Caco-2 (cell line): Measurements from ENCODE around the gene SLC33A1. TPM values are rescaled to one million over a fixed set of nuclear protein-coding genes. Genes with fewer than 3 reads are reported as not detected.

ENCODE experiments used
- BruUV-seq: library from RNA; stranded (reverse); fragments of 400-500 nt; replicated peaks from 2 replicates; lab custom pipeline; 2021; lab: Mats Ljungman, UMichigan
- CTCF ChIA-PET: fragments of 300-600 bp; sonication (Branson Sonifier 250); formaldehyde crosslinking; loops from one replicate; lab custom pipeline; 2022; ENCODE audit warnings: antibody characterized with exemption; lab: Charles Lee
- POLR2A ChIA-PET: fragments of 300-600 bp; sonication (Branson Sonifier 250); formaldehyde crosslinking; loops from one replicate; lab custom pipeline; 2022; ENCODE audit warnings: antibody characterized with exemption; lab: Charles Lee
- DNase-seq, 2 experiments: peaks; one replicate each; pipeline versions ENCODE4 v3.0.0 to v3.0.0-alpha.2; 2020 to 2022
- H3K27me3 ChIP-seq: replicated peaks from 2 replicates; pipeline ENCODE4 v1.6.0; 2011; ENCODE audit warnings: low read length; ENCODE audit not compliant: control insufficient read depth, insufficient read depth
- H3K36me3 ChIP-seq: 2 replicates; pipeline ENCODE4 v1.5.1; 2011; ENCODE audit warnings: low read length; ENCODE audit not compliant: control insufficient read depth, insufficient read depth
- H3K4me1 ChIP-seq: fragments of 250-450 bp; sonication (Bioruptor Pico); 2 replicates; pipeline ENCODE4 v1.5.1; 2020; ENCODE audit warnings: mild to moderate bottlenecking
- H3K4me3 ChIP-seq: 2 replicates; pipeline ENCODE4 v1.5.1; 2011; ENCODE audit warnings: low read depth, mild to moderate bottlenecking, control low read depth, low read length
- H3K9me3 ChIP-seq: fragments of 250-450 bp; sonication (Bioruptor Pico); 2 replicates; pipeline ENCODE4 v1.5.1; 2020; ENCODE audit warnings: mild to moderate bottlenecking, moderate library complexity
- H3K27ac Mint-ChIP-seq: one replicate; pipeline ENCODE4 v1.8.0; 2022; ENCODE audit warnings: mixed read lengths; ENCODE audit not compliant: unreplicated experiment
- H3K27me3 Mint-ChIP-seq: one replicate; pipeline ENCODE4 v1.8.0; 2022; ENCODE audit warnings: mixed read lengths; ENCODE audit not compliant: insufficient read depth, unreplicated experiment
- H3K36me3 Mint-ChIP-seq: one replicate; pipeline ENCODE4 v1.8.0; 2022; ENCODE audit warnings: mild to moderate bottlenecking, mixed read lengths; ENCODE audit not compliant: insufficient read depth, unreplicated experiment
- H3K4me1 Mint-ChIP-seq: one replicate; pipeline ENCODE4 v1.8.0; 2022; ENCODE audit warnings: low read depth, mixed read lengths; ENCODE audit not compliant: unreplicated experiment
- H3K4me3 Mint-ChIP-seq: one replicate; pipeline ENCODE4 v1.8.0; 2022; ENCODE audit warnings: mild to moderate bottlenecking, moderate library complexity, mixed read lengths; ENCODE audit not compliant: unreplicated experiment
- H3K9me3 Mint-ChIP-seq: one replicate; pipeline ENCODE4 v1.8.0; 2022; ENCODE audit warnings: mixed read lengths; ENCODE audit not compliant: unreplicated experiment
- intact Hi-C: fragments of 100-400 bp; cut with micrococcal nuclease; formaldehyde crosslinking; loops from one replicate; pipeline ENCODE4 v1.10.0; 2022; ENCODE audit not compliant: unreplicated experiment
- total RNA-seq: library from RNA; stranded (reverse); gene quantifications from 2 replicates; pipeline ENCODE4 v1.2.3, GENCODE V29; 2022
- TF ChIP-seq, protein P1 (sequence below), 2 experiments: fragments of 200-600 bp in 1 of 2; IDR thresholded peaks; 1 replicate in 1 of 2; 2 replicates in 1 of 2; pipeline versions ENCODE4 v1.5.1 to v1.8.0; 2011 to 2022; ENCODE audit warnings: antibody characterized with exemption in 1 of 2, control low read depth in 1 of 2, inconsistent platforms in 1 of 2, low read depth in 1 of 2, low read length in 1 of 2, mild to moderate bottlenecking in 1 of 2, moderate library complexity in 1 of 2; ENCODE audit not compliant: insufficient read depth in 1 of 2, severe bottlenecking in 1 of 2, unreplicated experiment in 1 of 2

Gene SLC33A1
- total RNA-seq, 1 experiment from 2014 or later = 19.6 TPM

DNA sequence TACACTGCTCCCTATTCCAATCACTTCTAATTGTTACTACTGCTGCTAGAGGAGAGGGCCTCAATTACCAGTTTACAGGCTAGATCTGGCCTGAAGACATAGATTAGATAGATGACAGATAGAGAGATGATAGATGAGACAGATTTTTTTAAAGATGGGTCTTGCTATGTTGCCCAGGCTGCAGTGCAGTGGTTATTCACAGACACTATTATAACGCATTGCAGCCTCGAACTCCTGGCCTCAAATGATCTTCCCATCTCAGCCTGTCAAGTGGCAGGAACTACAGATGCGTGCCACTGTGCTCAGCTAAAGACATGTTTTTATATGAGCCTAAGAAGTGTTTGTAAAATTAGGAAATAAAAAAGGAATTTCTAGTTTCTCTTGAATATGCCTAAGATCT is 6.2 kb downstream of the SLC33A1 start:
- Histone ChIP-seq H3K36me3 (no peaks in the 10 kb centered on the region), H3K9me3 (no peaks in the 10 kb centered on the region), H3K4me3 (no peak overlapping the region), H3K4me1 (peaks cover 11% of the 10 kb centered on the region; the same call in 1 of the 2 replicates), H3K27me3 (no peaks in the 10 kb centered on the region)
- no peaks in the 10 kb centered on the region for H3K27me3 Mint-ChIP-seq
- peaks cover 10% of the 10 kb centered on the region for H3K36me3 Mint-ChIP-seq
- ChIA-PET POLR2A (no interaction called here), CTCF (no interaction called here)
- TF ChIP-seq, protein P1, sequence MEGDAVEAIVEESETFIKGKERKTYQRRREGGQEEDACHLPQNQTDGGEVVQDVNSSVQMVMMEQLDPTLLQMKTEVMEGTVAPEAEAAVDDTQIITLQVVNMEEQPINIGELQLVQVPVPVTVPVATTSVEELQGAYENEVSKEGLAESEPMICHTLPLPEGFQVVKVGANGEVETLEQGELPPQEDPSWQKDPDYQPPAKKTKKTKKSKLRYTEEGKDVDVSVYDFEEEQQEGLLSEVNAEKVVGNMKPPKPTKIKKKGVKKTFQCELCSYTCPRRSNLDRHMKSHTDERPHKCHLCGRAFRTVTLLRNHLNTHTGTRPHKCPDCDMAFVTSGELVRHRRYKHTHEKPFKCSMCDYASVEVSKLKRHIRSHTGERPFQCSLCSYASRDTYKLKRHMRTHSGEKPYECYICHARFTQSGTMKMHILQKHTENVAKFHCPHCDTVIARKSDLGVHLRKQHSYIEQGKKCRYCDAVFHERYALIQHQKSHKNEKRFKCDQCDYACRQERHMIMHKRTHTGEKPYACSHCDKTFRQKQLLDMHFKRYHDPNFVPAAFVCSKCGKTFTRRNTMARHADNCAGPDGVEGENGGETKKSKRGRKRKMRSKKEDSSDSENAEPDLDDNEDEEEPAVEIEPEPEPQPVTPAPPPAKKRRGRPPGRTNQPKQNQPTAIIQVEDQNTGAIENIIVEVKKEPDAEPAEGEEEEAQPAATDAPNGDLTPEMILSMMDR (IDR thresholded peaks at IDR 0.05; ENCODE audit: insufficient read depth in 1 of 2, low read depth in 1 of 2, low read length in 1 of 2, severe bottlenecking in 1 of 2, unreplicated experiment in 1 of 2) = no peak
- intact Hi-C loops = no loop called here
- DNase-seq = no peak
- H3K4me3 Mint-ChIP-seq = no peak overlapping the region
- no peaks in the 10 kb centered on the region for H3K9me3 Mint-ChIP-seq
- no peak overlapping the region for H3K27ac Mint-ChIP-seq
- no peaks in the 10 kb centered on the region for H3K4me1 Mint-ChIP-seq
- BruUV-seq = no TSS peak

DNA sequence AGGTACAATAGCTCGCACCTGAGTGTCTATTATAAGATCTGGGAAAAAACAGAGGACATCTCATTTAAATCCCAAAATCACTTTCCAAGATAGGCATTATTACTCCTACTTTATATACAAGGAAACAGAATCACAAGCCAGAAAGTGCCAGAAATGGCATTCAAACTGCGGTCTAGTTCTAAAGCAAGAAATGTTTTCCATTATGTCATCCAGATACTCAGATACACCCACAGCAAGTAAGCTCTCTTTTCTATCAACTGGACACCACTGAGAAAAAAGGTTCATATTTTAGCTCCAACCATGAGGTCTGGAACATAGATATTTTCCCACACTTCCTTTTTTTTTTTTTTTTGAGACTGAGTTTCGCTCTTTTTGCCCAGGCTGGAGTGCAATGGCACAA is 8.1 kb downstream of the SLC33A1 start:
- BruUV-seq = TSS peak; percentile 7
- H3K27ac Mint-ChIP-seq = no peak overlapping the region
- TF ChIP-seq, protein P1 (IDR thresholded peaks at IDR 0.05; ENCODE audit: insufficient read depth in 1 of 2, low read depth in 1 of 2, low read length in 1 of 2, severe bottlenecking in 1 of 2, unreplicated experiment in 1 of 2) = no peak
- Histone ChIP-seq H3K27me3 (no peaks in the 10 kb centered on the region), H3K4me1 (no peaks in the 10 kb centered on the region), H3K9me3 (no peaks in the 10 kb centered on the region), H3K36me3 (no peaks in the 10 kb centered on the region), H3K4me3 (no peak overlapping the region)
- no peak for DNase-seq
- no peaks in the 10 kb centered on the region for H3K27me3 Mint-ChIP-seq
- no peak overlapping the region for H3K4me3 Mint-ChIP-seq
- intact Hi-C loops = no loop called here
- H3K36me3 Mint-ChIP-seq = peaks cover 10% of the 10 kb centered on the region
- no peaks in the 10 kb centered on the region for H3K4me1 Mint-ChIP-seq
- ChIA-PET CTCF (no interaction called here), POLR2A (no interaction called here)
- no peaks in the 10 kb centered on the region for H3K9me3 Mint-ChIP-seq

DNA sequence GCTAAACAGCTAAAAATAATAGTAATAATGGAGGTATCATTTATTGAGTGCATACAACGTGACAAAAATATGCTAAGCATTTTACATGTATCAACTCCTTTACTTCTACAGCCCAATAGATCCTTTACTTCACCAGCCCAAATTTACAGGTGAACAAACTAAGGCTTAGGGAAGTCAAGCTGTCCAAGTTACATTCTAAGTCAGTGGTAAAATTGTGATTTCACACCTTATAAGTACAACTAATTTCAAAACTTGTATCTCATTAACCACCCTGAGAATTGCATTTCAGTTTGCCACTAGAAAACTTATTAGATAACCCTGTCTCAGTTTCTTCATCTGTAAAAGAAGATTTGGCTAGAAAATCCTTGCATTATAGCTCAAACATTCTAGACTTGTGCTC is 10.7 kb downstream of the SLC33A1 start:
- no peaks in the 10 kb centered on the region for H3K9me3 Mint-ChIP-seq
- no peak overlapping the region for H3K27ac Mint-ChIP-seq
- H3K27me3 Mint-ChIP-seq = no peaks in the 10 kb centered on the region
- CTCF ChIA-PET = no interaction called here
- no peak for DNase-seq
- no peaks in the 10 kb centered on the region for H3K4me1 Mint-ChIP-seq
- TF ChIP-seq, protein P1 (IDR thresholded peaks at IDR 0.05; ENCODE audit: insufficient read depth in 1 of 2, low read depth in 1 of 2, low read length in 1 of 2, severe bottlenecking in 1 of 2, unreplicated experiment in 1 of 2) = no peak
- H3K36me3 Mint-ChIP-seq = peaks cover 10% of the 10 kb centered on the region
- Histone ChIP-seq H3K9me3 (no peaks in the 10 kb centered on the region), H3K27me3 (no peaks in the 10 kb centered on the region), H3K4me3 (no peak overlapping the region), H3K36me3 (no peaks in the 10 kb centered on the region), H3K4me1 (no peaks in the 10 kb centered on the region)
- BruUV-seq = no TSS peak
- POLR2A ChIA-PET = no interaction called here
- H3K4me3 Mint-ChIP-seq = no peak overlapping the region
- intact Hi-C loops = no loop called here
